Stimulated activated CD8-positive, alpha-beta memory T cell treated with anti-CD3 and anti-CD28 coated beads, Interleukin-7, amount 100 ng/mL, for 4 hours (primary cell): ENCODE data around the gene HAL.

Source experiments
- DNase-seq, 2 donors: peaks; one replicate each; pipeline ENCODE4 v3.0.0-alpha.2; 2020; ENCODE audit warnings: low read depth in 2 of 2

The HAL gene

GRCh38 chr12:96014943-96015599, 18.9 kb upstream of the HAL start:
- no peak for DNase-seq

GRCh38 chr12:96007729-96008128, 11.6 kb upstream of the HAL start:
- no peak for DNase-seq

GRCh38 chr12:96006727-96007126, 10.6 kb upstream of the HAL start:
- no peak for DNase-seq

GRCh38 chr12:96000858-96001257, 4.7 kb upstream of the HAL start:
- DNase-seq, result no peak

- no peak for DNase-seq
Measured at GRCh38 chr12:95999484-95999883, 3.3 kb upstream of the HAL start.

- peak; percentile 9 to 13 for DNase-seq
Measured at GRCh38 chr12:95998611-95999286, 2.6 kb upstream of the HAL start.

- no peak for DNase-seq
Measured at GRCh38 chr12:95997911-95998510, 1.9 kb upstream of the HAL start.

GRCh38 chr12:95997276-95997675, 1.1 kb upstream of the HAL start:
- DNase-seq, result no peak

GRCh38 chr12:95995238-95996031, 709 bp downstream of the HAL start:
- no peak for DNase-seq

- DNase-seq, result no peak
Measured at GRCh38 chr12:95994476-95994875, 1.7 kb downstream of the HAL start.

GRCh38 chr12:95993907-95994306, 2.2 kb downstream of the HAL start:
- no peak for DNase-seq

GRCh38 chr12:95990136-95990535, 6.0 kb downstream of the HAL start:
- no peak for DNase-seq

- no peak for DNase-seq
Measured at GRCh38 chr12:95989504-95990123, 6.5 kb downstream of the HAL start.

- no peak for DNase-seq
Measured at GRCh38 chr12:95988506-95989275, 7.5 kb downstream of the HAL start.

- no peak for DNase-seq
Measured at GRCh38 chr12:95986635-95987570, 9.2 kb downstream of the HAL start.

GRCh38 chr12:95984682-95985081, 11.5 kb downstream of the HAL start:
- no peak for DNase-seq

GRCh38 chr12:95982602-95983001, 13.5 kb downstream of the HAL start:
- no peak for DNase-seq

GRCh38 chr12:95980437-95980836, 15.7 kb downstream of the HAL start:
- no peak for DNase-seq

- no peak for DNase-seq
Measured at GRCh38 chr12:95978774-95979173, 17.4 kb downstream of the HAL start.

GRCh38 chr12:95978351-95978750, 17.8 kb downstream of the HAL start:
- DNase-seq, result no peak
